GM12801 (cell line): Measurements from ENCODE around the gene ALDH4A1.

ENCODE experiments used
- CTCF ChIP-seq: IDR thresholded peaks from one replicate; pipeline ENCODE4 v1.5.1; 2011; ENCODE audit warnings: control low read depth; ENCODE audit not compliant: insufficient read length; ENCODE audit errors: extremely low read depth

ALDH4A1 gene

DNA sequence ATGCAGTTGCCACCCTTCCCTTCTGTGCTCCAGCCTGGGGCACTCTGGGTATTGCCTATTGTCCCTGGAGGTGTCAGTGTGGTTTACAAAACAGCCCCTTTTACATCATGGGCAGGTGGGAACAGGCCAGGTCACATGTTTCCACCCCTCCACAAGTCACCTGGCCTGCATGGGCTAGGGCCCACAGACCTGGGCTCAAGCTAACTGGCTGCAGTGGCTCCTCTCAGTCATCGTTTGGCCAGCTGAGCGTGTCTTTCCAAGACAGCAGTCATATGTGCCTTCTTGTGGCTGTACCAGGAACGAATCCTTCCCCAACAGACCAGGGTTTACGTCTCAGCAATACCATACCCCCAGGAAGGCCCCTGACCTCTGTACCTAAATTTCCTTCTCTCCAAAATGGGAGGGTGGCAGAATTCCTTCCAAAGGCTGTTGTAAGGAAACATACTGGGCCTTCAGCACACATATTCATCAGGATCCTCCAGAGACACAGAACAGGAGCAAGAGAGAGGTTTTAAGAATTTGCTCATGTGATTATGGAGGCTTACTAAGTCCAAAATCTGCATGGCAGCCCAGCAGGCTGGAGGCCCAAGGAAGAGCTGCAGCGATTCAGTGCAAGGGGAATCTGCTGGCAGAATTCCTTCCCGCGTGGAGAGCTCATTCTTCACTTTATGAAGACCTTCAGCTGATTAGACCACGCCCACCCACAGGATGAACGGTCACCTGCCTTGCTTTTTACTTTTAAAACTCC is 32.3 kb downstream of the ALDH4A1 start:
- no peak for TF ChIP-seq CTCF

DNA sequence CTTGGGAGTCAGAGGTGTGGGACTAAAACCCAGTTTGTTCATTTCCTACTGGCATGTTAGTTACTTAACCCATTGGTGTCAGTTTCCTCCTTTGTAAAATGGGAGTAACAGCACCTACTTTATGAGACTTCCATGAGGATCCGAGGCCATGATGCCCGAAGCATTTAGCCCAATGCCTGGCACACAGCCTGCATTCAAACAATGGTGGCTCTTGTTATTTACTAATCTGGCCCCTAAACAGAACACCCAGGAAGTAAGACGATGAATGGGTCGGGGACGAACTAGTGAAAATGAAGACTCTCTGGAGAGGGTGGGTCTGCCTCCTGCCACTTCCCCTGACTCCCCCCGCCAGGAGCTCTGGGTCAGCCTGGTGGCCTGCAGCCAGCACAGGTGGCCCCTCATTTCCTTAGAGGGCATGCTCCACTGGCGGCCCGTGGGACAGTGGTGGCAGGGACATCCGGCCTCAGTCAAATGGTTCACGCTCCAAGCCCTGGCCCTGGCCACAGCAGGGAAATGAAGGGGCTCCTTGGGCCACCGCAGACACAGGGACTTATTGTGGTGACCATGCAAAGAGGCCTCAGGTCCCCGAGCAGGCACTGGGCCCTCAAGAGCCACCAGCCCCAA is 33.4 kb downstream of the ALDH4A1 start:
- TF ChIP-seq CTCF, result no peak

DNA sequence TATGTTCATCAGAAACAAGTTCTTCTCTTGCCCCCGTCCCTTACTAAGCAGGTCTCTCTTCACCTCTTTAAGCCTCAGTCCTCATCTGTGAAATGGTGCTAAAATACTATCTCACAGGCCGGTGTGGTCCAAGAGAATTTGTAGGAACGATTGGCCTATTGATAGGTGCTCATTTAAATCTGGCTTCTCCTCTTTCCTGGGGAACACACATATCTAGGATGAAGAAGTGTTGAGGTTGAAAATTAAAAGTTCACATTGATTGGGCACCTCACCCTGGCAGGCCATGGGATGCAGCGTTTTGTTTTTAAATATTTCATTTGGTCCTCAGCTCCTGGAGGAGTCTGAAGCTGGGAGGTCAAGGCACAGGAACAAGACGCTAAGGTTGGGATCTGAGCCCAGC is 34.0 kb downstream of the ALDH4A1 start:
- TF ChIP-seq CTCF, result no peak

DNA sequence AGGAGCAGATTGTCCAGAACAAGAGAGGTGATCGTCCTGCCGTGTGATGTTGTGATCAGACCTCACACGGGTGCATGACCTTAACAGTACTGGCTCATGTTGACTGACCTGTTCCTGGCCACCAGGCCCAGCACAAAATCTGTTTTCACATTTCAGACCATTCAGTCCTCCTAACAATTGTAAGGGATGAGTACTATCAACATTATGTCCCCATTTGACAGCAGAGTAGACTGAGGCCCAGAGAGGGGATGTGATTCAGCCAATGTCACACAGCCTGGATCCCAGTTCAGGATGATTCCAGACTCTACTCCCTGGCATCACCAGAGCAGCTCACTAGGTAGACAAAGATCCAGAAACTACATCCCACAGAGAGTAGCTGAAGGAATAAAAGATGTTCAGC is 35.5 kb downstream of the ALDH4A1 start:
- no peak for TF ChIP-seq CTCF

DNA sequence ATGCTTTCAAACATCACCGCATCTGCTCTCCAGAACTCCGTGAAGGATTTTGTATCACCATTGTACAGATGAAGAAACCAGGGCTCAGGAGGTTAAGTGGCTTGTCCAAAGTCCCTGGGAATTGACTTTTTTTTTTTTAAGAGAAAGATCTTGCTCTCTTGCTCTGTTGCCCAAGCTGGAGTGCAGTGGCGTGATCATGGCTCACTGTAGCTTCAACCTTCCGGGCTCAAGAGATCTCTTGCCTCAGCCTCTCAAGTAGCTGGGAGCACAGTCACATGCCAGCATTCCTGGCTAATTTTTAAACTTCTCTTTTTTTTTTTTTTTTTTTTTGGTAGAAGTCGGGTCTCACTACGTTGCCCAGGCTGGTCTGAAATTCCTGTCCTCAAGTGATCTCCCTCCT is 36.0 kb downstream of the ALDH4A1 start:
- no peak for TF ChIP-seq CTCF

DNA sequence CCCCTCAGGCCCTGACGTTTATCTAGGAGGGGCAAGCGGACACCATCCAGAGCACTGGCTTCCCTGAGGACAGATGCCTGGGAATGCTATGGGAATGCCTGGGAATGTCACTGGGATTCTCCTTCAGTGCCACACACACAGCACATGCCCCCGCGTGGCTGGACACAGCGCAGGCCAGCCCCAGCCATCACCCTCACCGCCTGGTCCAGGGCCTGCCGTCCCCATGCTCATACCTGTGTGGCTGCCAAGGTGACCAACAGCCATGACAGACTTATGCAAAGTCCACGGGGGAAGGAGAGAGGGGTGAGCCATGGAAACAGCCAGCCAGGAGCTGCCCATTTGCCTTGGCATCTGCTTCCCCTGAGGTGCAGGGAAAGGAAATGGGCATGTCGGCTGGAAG is 37.2 kb downstream of the ALDH4A1 start:
- TF ChIP-seq CTCF, result no peak

- TF ChIP-seq CTCF, result no peak
These were observed 40.8 kb downstream of the ALDH4A1 start for GRCh38 chr1:18861590-18861989.
